Peyer's patch (tissue), 4 donors: Measurements from ENCODE around the gene FAM163A.

Experiments
- CTCF ChIP-seq, 6 experiments: fragments of 450-650 bp in 4 of 6; fragments of 200-600 bp in 2 of 6; sonication (generic) in 1 of 6; IDR thresholded peaks; one replicate each; pipeline ENCODE4 v1.5.1; 2017 to 2019; ENCODE audit warnings: antibody characterized with exemption in 6 of 6, mild to moderate bottlenecking in 3 of 6, moderate library complexity in 1 of 6
- POLR2A ChIP-seq, 2 donors: fragments of 450-650 bp; IDR thresholded peaks; one replicate each; pipeline ENCODE4 v1.5.1; 2017; ENCODE audit warnings: antibody characterized with exemption in 2 of 2, mild to moderate bottlenecking in 2 of 2, moderate library complexity in 2 of 2

- TF ChIP-seq CTCF (IDR thresholded peaks at IDR 0.05) (no peak), POLR2A (IDR thresholded peaks at IDR 0.05) (no peak)
Measured at GRCh38 chr1:179807691-179808485, 64.8 kb downstream of the FAM163A start.
